Brain microvascular endothelial cell (primary cell): Measurements from ENCODE around the gene CLRN3.
A peak's percentile ranks its signal among the peaks of the same experiment; 100 is the strongest.

Experiments used
- DNase-seq: peaks from one replicate; pipeline ENCODE4 v3.0.0-alpha.2; 2020
- H3K27ac ChIP-seq: fragments of 250-450 bp; sonication (Bioruptor Pico); 2 replicates; pipeline ENCODE4 v1.5.1; 2020; ENCODE audit warnings: mild to moderate bottlenecking, moderate library complexity
- H3K27me3 ChIP-seq: fragments of 250-450 bp; sonication (Bioruptor Pico); replicated peaks from 2 replicates; pipeline ENCODE4 v1.5.1; 2020; ENCODE audit warnings: mild to moderate bottlenecking
- H3K36me3 ChIP-seq: fragments of 250-450 bp; sonication (Bioruptor Pico); replicated peaks from 2 replicates; pipeline ENCODE4 v1.5.1; 2020; ENCODE audit warnings: mild to moderate bottlenecking
- H3K4me3 ChIP-seq: 2 replicates; pipeline ENCODE4 v1.5.1; 2011; ENCODE audit warnings: low read depth, mild to moderate bottlenecking, control low read depth, low read length, moderate library complexity
- in situ Hi-C: cut with HindIII; loops from 2 replicates; pipeline ENCODE4 v1.10.0; 2017; ENCODE audit warnings: low sequenced_read_pairs, low pct_ligation_motif_present
- TF ChIP-seq, protein P1 (sequence below): IDR thresholded peaks from 2 replicates; pipeline ENCODE4 v1.5.1; 2011; ENCODE audit warnings: low read depth, mild to moderate bottlenecking, moderate library complexity, low read length, control low read depth, inconsistent platforms; ENCODE audit errors: missing control alignments

The CLRN3 gene

DNA sequence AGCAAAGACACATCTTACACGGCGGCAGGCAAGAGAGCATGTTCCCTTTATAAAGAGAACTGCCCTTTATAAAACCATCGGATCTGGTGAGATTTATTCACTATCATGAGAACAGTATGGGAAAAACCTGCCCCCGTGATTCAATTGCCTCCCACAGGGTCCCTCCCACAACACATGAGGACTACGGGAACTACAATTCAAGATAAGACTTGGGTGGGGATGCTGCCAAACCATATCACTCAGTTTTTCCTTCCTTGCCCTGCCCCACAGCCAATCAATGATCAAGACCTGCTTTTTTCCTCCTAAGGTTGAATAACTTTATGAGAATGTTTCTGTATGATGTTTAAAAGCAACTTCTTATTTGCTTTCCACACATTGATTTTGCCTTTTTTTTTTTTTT, 11.0 kb upstream of the CLRN3 start:
- H3K27me3 ChIP-seq, result no peaks in the 10 kb centered on the region
- DNase-seq, result no peak
- in situ Hi-C loops, result loop anchor here (10.0 kb wide), 1 partner anchor 111 kb away; no protein-coding TSS in a partner anchor
- TF ChIP-seq, protein P1, sequence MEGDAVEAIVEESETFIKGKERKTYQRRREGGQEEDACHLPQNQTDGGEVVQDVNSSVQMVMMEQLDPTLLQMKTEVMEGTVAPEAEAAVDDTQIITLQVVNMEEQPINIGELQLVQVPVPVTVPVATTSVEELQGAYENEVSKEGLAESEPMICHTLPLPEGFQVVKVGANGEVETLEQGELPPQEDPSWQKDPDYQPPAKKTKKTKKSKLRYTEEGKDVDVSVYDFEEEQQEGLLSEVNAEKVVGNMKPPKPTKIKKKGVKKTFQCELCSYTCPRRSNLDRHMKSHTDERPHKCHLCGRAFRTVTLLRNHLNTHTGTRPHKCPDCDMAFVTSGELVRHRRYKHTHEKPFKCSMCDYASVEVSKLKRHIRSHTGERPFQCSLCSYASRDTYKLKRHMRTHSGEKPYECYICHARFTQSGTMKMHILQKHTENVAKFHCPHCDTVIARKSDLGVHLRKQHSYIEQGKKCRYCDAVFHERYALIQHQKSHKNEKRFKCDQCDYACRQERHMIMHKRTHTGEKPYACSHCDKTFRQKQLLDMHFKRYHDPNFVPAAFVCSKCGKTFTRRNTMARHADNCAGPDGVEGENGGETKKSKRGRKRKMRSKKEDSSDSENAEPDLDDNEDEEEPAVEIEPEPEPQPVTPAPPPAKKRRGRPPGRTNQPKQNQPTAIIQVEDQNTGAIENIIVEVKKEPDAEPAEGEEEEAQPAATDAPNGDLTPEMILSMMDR, result no peak
- H3K4me3 ChIP-seq, result no peak overlapping the region
- H3K27ac ChIP-seq, result no peak overlapping the region
- H3K36me3 ChIP-seq, result no peaks in the 10 kb centered on the region

DNA sequence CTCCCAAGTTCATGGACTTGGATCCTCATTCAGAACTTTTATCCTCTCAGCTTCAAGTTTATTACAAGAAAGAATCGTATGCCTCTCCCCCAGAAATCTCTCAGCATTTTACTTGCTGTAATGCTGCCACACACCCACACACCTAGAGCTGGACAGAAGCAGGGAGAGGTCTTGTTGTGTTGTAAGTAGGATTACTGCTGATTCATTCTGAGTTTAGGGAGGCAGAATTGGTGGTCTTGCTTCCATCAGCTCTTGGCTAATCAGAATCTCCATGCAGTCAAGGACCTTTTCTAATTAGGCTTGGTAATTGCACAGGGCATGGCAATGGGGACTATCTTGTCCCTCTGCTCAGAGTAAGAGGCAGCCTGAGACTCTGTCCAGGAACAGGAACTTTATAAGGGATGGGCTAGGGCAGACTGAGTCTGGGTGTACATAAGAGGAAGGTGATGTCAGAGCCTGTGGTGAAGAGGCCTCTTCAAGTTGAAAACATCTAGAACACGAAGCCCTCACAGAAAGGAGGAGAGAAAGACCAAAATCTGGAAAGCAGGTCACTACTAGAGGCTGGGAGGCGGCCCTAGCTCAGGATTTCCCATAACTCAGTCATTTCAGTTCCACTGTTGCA, 7.1 kb upstream of the CLRN3 start:
- Histone ChIP-seq H3K27ac (no peak overlapping the region), H3K27me3 (no peaks in the 10 kb centered on the region), H3K36me3 (no peaks in the 10 kb centered on the region), H3K4me3 (no peak overlapping the region)
- no peak for DNase-seq
- TF ChIP-seq, protein P1, result no peak
- in situ Hi-C loops, result loop anchor here (10.0 kb wide), 1 partner anchor 115 kb away; no protein-coding TSS in a partner anchor

DNA sequence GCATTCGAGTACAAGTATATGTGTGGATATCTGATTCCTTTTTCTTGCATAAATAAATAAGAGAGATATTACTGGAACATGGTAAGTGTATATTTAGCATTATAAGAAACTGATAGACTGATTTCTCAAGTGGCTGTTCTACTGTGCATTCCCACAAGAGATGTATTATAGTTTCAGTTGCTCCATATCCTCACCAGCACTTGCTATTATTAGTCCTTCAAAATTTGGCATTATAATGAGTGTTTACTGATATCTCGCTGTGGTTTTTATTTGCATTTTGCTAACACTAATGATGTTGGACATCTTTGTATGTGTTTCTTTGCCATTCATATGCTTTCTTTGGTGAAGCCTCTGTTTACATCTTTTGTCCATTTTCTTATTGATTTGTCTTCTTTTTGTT, 4.4 kb upstream of the CLRN3 start:
- TF ChIP-seq, protein P1, result no peak
- Histone ChIP-seq H3K36me3 (no peaks in the 10 kb centered on the region), H3K4me3 (no peak overlapping the region), H3K27me3 (no peaks in the 10 kb centered on the region), H3K27ac (no peak overlapping the region)
- DNase-seq, result no peak
- in situ Hi-C loops, result no loop called here

DNA sequence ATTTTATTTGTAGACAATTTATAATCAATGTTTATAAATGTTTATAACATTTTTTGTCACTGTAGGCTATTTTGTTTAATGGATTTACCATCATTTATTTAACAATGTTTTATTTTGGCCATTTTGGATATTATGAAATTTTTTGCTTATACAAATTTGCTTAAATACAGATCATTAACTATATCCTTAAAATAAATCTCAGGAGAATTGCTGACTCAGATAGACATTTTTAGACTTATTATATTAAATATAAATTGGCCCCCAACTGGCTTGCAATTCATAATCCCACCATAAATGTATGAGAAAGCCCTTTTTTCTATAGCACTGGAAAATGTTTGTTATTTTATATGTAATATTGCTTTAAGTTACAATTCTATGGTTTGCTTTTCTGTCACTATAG, 3.8 kb upstream of the CLRN3 start:
- TF ChIP-seq, protein P1, result no peak
- no peak overlapping the region for H3K27ac ChIP-seq
- no peak for DNase-seq
- no peaks in the 10 kb centered on the region for H3K27me3 ChIP-seq
- H3K36me3 ChIP-seq, result no peaks in the 10 kb centered on the region
- no peak overlapping the region for H3K4me3 ChIP-seq
- in situ Hi-C loops, result no loop called here

DNA sequence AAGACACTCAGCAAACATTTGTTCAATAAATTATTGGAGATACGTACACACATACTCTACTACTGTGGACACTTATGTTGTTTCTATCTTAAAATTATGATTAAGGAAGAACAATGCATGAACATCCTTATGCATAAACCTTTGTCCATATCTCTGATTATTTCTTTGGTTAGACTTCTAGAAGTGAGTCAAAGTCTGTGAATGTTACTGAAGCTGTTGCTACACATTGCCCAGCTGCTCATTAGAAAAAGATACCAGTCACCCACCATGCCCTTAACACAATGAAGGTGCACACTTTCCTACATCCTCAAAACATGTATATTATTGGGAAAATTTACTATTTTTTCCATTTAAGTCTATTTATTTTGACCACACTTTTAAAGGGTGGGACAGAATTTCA, 1.4 kb upstream of the CLRN3 start:
- TF ChIP-seq, protein P1, result no peak
- in situ Hi-C loops, result no loop called here
- Histone ChIP-seq H3K27me3 (no peaks in the 10 kb centered on the region), H3K27ac (no peak overlapping the region), H3K4me3 (no peak overlapping the region), H3K36me3 (no peaks in the 10 kb centered on the region)
- DNase-seq, result peak; percentile 25

DNA sequence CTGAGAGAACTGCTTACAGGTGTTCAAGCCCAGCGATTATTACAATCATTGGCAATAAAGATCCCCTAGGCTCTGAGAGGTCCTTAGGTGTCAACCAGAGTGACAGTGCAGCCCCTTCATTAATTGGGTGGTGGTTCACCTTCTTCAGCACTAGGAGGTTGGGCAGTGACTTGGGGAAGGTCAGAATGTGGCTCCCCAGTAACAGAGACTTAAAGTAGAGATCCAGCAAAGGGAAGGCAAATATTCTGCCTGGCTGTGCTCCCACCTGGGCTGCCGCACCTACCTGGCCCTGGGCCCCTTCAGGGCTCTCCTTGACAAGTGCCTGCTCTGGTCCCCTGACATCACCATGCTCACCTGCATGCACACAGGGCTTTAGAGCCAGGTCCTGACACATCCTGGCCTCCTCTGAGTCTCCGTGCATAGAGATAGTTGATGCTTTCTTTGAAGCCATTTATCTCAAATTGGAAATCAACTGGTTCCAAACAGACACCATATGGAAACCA, 1.9 kb downstream of the CLRN3 start:
- no peak overlapping the region for H3K27ac ChIP-seq
- H3K36me3 ChIP-seq, result no peaks in the 10 kb centered on the region
- no peak overlapping the region for H3K4me3 ChIP-seq
- in situ Hi-C loops, result no loop called here
- DNase-seq, result no peak
- TF ChIP-seq, protein P1, result no peak
- no peaks in the 10 kb centered on the region for H3K27me3 ChIP-seq
